Neural cell (in vitro differentiated cells): ENCODE data around the gene PRSS57. TPM values are rescaled to one million over a fixed set of nuclear protein-coding genes. Genes with fewer than 3 reads are reported as not detected.

Experiments
- H2AFZ ChIP-seq: fragments of 200-600, 300-800 bp; sonication (generic), shearing (Covaris generic); 2 replicates; pipeline ENCODE4 v1.6.0; 2014; ENCODE audit warnings: low read depth, mild to moderate bottlenecking, antibody characterized with exemption, low read length, moderate library complexity
- H3F3A ChIP-seq: fragments of 200-600 bp; shearing (Covaris generic); 2 replicates; pipeline ENCODE4 v1.6.1; 2016; ENCODE audit warnings: mild to moderate bottlenecking, moderate library complexity, mixed read lengths, antibody characterized with exemption, low read length; ENCODE audit not compliant: insufficient read depth, poor library complexity, severe bottlenecking
- H3K27ac ChIP-seq: fragments of 200-600, 300-800 bp; sonication (generic), shearing (Covaris generic); 2 replicates; pipeline ENCODE4 v1.5.1; 2014; ENCODE audit warnings: mild to moderate bottlenecking, low read length, moderate library complexity
- H3K27me3 ChIP-seq: fragments of 300-800, 200-600 bp; sonication (generic), shearing (Covaris generic); 2 replicates; pipeline ENCODE4 v1.6.0; 2014; ENCODE audit warnings: mild to moderate bottlenecking, low read depth, low read length, moderate library complexity; ENCODE audit not compliant: insufficient read depth
- H3K36me3 ChIP-seq: fragments of 300-800, 200-600 bp; sonication (generic), shearing (Covaris generic); 2 replicates; pipeline ENCODE4 v1.5.1; 2014; ENCODE audit warnings: mild to moderate bottlenecking, antibody characterized with exemption, low read length, moderate library complexity; ENCODE audit not compliant: insufficient read depth
- H3K4me2 ChIP-seq: fragments of 300-800, 200-600 bp; sonication (generic), shearing (Covaris generic); 2 replicates; pipeline ENCODE4 v1.6.0; 2014; ENCODE audit warnings: mild to moderate bottlenecking, low read length
- H3K4me3 ChIP-seq: fragments of 300-800, 200-600 bp; sonication (generic), shearing (Covaris generic); 2 replicates; pipeline ENCODE4 v1.5.1; 2014; ENCODE audit warnings: mild to moderate bottlenecking, low read length, moderate library complexity
- H3K79me2 ChIP-seq: fragments of 200-600 bp; shearing (Covaris generic); replicated peaks from 2 replicates; pipeline ENCODE4 v1.6.0; 2014; ENCODE audit warnings: mild to moderate bottlenecking, low read length, moderate library complexity; ENCODE audit not compliant: insufficient read depth
- H3K9ac ChIP-seq: fragments of 300-800, 200-600 bp; sonication (generic), shearing (Covaris generic); 2 replicates; pipeline ENCODE4 v1.6.1; 2016; ENCODE audit warnings: mild to moderate bottlenecking, low read length, mixed read lengths
- H3K9me2 ChIP-seq: fragments of 200-600 bp; shearing (Covaris generic); 2 replicates; pipeline ENCODE4 v1.6.1; 2016; ENCODE audit warnings: mild to moderate bottlenecking, low read length, mixed read lengths; ENCODE audit not compliant: insufficient read depth
- H3K9me3 ChIP-seq: fragments of 200-600, 300-800 bp; sonication (generic), shearing (Covaris generic); 2 replicates; pipeline ENCODE4 v1.6.1; 2016; ENCODE audit warnings: mild to moderate bottlenecking, mixed run types, low read length, moderate library complexity, mixed read lengths
- H4K20me1 ChIP-seq: fragments of 200-600 bp; shearing (Covaris generic); 2 replicates; pipeline ENCODE4 v1.6.1; 2016; ENCODE audit warnings: mild to moderate bottlenecking, mixed run types; ENCODE audit not compliant: insufficient read depth
- EP300 ChIP-seq: fragments of 450-650 bp; conservative IDR thresholded peaks from 2 replicates; pipeline ENCODE4 v1.6.1; 2014; ENCODE audit warnings: antibody characterized with exemption, mild to moderate bottlenecking, moderate library complexity; ENCODE audit not compliant: poor library complexity, severe bottlenecking
- MXI1 ChIP-seq: fragments of 450-650 bp; conservative IDR thresholded peaks from 2 replicates; pipeline ENCODE4 v1.6.1; 2014; ENCODE audit warnings: antibody characterized with exemption, mild to moderate bottlenecking; ENCODE audit not compliant: poor library complexity, severe bottlenecking
- POLR2AphosphoS5 ChIP-seq: IDR thresholded peaks from 2 replicates; pipeline ENCODE4 v1.6.1; 2012
- RAD21 ChIP-seq: fragments of 450-650 bp; conservative IDR thresholded peaks from 2 replicates; pipeline ENCODE4 v1.6.1; 2014; ENCODE audit warnings: antibody characterized with exemption, mild to moderate bottlenecking, moderate library complexity
- REST ChIP-seq: IDR thresholded peaks from 2 replicates; pipeline ENCODE4 v1.6.1; 2012; ENCODE audit warnings: borderline replicate concordance
- TAF1 ChIP-seq: IDR thresholded peaks from 2 replicates; pipeline ENCODE4 v1.6.1; 2012; ENCODE audit warnings: low read depth
- polyA plus RNA-seq: library from polyadenylated mRNA; depleted of rRNA; stranded (reverse); fragments of >200 nt; gene quantifications from 2 replicates; pipeline ENCODE4 v1.2.3, GENCODE V29; 2014

Gene PRSS57
- polyA plus RNA-seq, 1 donor from 2014 or later = not detected

GRCh38 chr19:663682-664117 lies 31.6 kb downstream of the PRSS57 start:
- Histone ChIP-seq H2AFZ (peak overlapping the region; percentile 30), H3K27ac (peak overlapping the region; percentile 74), H3K36me3 (no peaks in the 10 kb centered on the region), H3K4me2 (no peak overlapping the region), H3K4me3 (peak overlapping the region; percentile 61), H3F3A (no peaks in the 10 kb centered on the region), H3K27me3 (no peaks in the 10 kb centered on the region), H4K20me1 (peaks cover 11% of the 10 kb centered on the region), H3K79me2 (peaks cover 34% of the 10 kb centered on the region), H3K9me3 (no peaks in the 10 kb centered on the region), H3K9ac (peak overlapping the region; percentile 54), H3K9me2 (no peaks in the 10 kb centered on the region)
- TF ChIP-seq POLR2AphosphoS5 (no peak), REST (no peak), TAF1 (no peak)

GRCh38 chr19:662962-663681 lies 32.1 kb downstream of the PRSS57 start, which contains the start of gene RNF126:
RNF126 (minus strand) TSS chr19:663214; CDS start chr19:663121, 93 bp downstream.
- Histone ChIP-seq H3K79me2 (peaks cover 38% of the 10 kb centered on the region), H3K4me2 (peak within 1 kb of the TSS; percentile 65), H3K4me3 (peak within 1 kb of the TSS; percentile 91), H3K9me3 (no peaks in the 10 kb centered on the region), H2AFZ (peak within 1 kb of the TSS; percentile 30), H3K36me3 (no peaks in the 10 kb centered on the region), H3K27ac (peak within 1 kb of the TSS; percentile 74), H4K20me1 (peaks cover 11% of the 10 kb centered on the region), H3K9me2 (no peaks in the 10 kb centered on the region), H3K27me3 (no peaks in the 10 kb centered on the region), H3F3A (no peaks in the 10 kb centered on the region), H3K9ac (peak within 1 kb of the TSS; percentile 82)
- TF ChIP-seq MXI1 (peak; percentile 84), REST (no peak), EP300 (peak; percentile 39), POLR2AphosphoS5 (peak; percentile 72), RAD21 (no peak)
